GM19238 (cell line): Measurements from ENCODE around the gene COMMD4.
"Not testable (repeated sequence)": the region's sequence is repeated elsewhere in the genome, so short reads cannot be mapped to it uniquely, and the experiment has no call there.

Experiments used
- DNase-seq: peaks from one replicate; pipeline ENCODE4 v3.0.0; 2011; ENCODE audit warnings: low spot score; ENCODE audit not compliant: insufficient read length

COMMD4 gene

DNA sequence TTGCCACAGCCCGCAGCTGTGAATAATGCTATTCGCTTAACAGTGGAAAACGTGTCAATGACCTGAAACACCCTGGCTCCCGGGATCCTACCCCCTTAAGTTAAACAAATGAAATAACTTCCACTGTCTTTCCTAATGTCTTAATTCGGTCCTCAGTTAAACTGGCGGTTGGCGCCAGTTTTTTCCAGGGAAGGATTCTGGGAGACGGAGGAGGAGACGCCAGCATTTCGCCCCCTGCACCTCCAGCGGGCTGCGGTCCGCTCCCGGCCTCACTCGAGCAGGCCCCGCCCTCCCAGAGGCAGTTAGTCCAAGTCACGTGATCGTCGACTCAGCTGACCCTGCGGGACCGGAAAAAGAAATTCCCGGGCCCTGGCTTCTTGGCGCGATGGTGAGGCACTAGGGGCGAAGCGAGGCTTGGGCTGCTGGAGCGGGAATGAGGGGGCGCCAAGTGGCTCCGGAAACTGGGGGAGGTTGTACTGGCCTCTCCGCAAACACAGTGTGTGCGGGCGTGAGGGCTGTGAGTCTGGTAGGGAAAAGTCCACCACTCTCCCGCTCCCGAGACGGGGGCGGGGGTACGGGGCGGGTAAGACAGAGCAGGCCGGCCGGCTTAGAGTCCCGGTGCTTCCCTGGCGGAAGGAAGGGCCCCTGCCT, at the start of gene COMMD4:
COMMD4 (plus strand) TSS at position 359 of the 651 bp plus-strand sequence; CDS start at position 386, 27 bp downstream.
- peak; percentile 66 for DNase-seq

DNA sequence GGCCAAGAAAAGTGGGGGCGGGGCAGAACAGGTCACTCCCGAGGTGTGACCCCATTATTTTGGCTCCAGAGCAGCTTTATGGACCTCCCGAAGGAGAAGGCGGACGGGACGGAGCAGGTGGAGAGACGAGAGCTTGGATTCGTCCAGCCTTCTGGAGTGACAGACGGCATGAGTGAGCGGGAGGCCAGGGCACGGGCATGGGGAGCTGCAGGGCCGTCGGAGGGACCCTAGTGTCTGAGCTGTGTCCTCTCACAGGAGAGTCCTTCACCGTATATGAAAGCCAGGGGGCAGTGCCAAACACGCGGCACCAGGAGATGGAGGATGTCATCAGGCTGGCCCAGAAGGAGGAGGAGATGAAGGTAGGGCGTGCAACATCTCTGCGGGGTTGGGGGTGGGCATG, 42.2 kb upstream of the COMMD4 start:
- not testable (repeated sequence) for DNase-seq

DNA sequence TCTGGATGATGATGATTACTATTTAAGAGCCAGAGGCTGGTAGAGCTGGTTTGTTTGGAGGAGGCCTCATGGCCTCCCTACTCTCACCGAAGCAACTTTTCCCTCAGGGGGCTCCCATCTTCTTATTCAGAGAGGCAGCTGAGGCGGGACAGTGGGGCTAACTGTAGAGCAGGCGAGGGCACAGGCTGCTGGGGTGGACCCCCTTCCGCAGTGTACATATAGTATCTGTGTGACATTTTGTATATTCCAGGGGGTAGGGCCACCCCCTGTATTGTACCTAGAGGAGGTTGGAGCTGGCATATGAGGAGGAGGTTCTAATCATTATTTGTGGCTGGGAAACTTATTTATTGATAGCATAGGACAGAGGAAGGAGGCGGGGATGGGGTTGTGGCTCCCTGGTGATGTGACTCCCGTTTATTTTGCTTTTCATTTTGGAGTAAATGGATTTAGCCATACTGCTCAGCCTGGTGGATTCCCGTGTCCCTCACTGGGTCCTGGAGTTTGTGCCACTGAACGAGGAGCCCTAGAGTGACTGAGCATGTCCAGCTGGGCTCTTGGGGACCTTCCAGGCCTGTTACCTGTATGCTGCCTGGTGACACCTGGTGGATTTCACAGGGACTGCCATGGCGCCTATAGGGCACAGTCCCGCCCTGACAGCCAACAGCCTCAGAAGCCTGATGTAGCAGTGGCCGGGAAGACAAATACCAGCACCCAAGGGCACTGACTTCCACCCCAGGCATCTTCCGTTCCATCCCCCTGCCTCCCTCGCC, 37.1 kb upstream of the COMMD4 start:
- DNase-seq = not testable (repeated sequence)

DNA sequence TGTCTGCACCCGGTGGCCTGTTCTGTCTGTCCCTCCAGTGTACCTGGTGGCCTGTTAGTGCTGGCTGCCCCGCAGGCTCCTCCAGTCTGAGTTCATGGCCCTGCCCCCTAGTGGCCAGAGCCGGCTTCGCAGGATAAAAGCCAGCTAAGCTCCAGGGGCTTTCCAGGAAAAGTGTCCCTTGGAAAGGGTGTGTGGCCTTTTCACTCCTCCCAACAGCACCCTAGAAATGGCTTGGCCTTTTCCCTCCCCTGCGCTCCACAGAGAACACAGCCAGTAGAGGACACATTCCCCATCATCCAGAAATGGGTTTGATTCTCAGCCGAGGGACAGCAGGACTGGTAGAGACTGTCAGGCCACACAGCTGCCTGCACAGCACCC, 36.6 kb upstream of the COMMD4 start:
- DNase-seq = not testable (repeated sequence)

DNA sequence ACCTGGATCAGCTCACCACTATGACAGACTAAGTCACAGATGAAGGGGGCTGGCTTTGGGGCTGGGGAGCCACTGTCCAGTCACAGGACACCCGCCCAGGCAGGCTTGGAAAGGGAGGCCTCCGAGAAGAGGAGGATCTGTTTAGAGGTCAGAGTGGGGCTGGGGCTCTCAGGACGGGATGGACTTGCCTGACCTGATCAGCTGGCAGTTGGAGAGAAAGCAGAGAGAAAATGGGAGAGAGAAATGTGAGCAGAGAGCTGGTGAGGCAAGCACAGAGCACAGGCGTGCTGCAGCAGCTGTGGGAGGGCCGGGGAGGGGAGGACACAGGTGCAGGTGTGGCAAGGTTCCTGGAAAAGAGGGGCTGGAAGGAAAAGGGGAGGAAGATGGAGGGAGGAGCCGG, 35.8 kb upstream of the COMMD4 start:
- DNase-seq = not testable (repeated sequence)

DNA sequence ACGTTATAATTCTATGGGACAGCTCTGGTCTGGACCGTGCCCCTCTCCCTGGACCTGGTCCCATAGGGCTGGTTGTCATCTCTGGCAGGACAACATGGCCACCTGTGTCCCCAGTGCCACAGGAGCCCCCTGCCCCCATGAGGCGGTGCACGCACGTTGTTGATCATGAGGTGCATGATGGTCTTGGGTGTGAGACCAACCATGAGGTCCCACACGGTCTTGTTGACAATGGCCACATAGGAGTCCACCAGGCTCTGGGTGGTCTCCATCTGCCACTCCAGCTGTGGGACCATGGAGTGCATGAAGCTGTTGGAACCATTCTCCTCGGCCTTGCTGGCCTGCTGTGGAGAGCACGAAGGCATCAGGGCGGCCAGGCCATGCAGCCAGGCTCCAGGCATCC, 33.5 kb upstream of the COMMD4 start:
- no peak for DNase-seq

DNA sequence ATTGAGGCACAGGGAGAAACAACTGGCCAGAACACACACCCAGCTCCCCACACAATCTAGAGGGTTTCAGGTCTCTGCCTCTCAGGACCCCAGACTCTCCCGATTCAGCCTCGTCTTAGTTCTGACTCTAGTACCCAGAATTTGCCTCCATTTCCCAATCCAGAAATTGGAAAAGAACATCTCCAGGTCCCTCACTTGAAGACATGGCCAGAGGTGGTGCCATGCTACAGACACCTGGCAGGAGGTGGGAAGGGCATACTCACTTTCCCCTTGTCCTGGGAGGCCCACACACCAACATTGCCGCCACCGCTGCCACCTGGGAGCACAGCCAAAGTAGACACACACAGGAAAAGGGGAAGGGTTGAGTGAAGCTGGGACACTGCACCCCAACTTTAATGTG, 33.1 kb upstream of the COMMD4 start:
- not testable (repeated sequence) for DNase-seq

DNA sequence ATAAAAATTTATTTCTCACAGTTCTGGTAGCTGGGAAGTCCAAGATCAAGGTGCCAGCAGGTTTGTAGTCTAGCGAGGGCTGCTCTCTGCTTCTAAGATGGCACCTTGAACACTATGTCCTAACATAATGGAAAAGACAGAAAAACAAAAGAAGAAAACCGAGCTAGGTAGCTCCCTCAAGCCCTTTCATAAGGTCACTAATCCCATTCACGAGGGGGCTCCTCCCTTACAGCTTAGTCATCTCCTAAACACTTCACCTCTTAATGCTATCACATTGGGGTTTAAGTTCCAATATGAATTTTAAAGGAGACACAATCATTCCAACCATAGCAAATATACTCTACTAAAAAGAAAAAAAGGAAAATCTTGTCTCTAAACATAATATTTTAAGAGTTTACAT, 29.7 kb upstream of the COMMD4 start:
- DNase-seq = no peak

DNA sequence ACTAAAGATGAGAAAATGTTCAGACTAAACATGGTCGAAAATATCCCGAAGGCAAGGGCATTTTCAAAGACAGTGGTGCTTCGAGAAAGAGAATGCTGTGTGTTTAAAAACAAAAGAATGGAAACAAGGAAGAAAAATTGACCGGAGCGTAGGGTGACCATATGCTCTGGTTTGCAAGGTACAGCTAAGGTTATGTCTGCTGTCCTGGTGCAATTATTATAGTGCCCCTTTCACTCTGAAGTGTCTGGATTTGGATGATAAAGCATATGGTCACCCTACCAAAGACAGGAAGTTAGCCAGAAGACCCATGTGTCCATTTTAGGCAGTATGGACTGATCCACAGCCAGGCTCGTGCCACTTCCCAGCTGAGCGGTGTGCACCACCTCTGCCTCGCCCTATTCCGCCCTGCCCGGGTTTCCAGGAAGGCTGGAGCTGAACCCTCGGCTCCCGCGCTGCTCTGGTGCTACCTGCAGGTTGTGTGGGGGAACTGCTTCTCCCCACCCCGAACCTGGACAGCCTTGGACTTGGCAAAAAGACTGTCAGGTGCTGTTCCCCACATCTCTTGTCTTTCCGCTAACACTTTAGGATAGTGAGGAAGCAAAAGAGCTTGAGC, 28.0 kb upstream of the COMMD4 start:
- DNase-seq = peak; percentile 42

DNA sequence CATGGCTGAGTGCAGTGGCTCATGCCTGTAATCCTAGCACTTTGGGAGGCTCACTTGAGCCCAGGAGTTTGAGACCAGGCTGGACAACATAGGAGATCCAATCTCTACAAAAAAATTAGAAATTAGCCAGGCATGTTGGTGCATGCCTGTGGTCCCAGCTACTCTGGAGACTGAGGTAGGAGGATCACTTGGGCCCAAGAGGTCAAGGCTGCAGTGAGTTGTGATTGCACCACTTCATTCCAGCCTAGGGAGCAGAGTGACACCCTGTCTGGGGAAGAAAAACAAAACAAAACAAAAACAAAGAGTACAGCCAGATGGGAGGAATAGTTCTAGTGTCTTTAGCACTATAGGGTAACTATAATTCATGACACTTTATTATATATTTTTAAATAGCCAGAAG, 26.2 kb upstream of the COMMD4 start:
- no peak for DNase-seq

DNA sequence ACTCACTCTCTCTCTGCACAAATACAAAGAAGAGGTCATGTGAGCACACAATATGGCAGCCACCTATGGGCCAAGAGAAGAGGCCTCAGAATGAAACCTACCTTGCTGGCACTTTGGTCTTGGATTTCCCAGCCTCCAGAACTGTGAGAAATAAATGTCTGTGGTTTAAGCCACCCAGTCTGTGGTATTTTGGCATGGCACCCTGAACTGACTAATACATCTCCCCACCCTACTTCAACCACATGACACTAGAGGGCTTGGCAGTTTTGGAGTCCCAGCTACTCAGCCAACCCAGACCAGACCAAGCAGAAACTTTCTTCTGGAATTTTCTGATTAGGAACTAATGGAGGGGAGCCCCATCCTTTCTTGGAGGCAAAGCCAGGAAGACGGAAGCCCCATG, 23.3 kb upstream of the COMMD4 start:
- not testable (repeated sequence) for DNase-seq

DNA sequence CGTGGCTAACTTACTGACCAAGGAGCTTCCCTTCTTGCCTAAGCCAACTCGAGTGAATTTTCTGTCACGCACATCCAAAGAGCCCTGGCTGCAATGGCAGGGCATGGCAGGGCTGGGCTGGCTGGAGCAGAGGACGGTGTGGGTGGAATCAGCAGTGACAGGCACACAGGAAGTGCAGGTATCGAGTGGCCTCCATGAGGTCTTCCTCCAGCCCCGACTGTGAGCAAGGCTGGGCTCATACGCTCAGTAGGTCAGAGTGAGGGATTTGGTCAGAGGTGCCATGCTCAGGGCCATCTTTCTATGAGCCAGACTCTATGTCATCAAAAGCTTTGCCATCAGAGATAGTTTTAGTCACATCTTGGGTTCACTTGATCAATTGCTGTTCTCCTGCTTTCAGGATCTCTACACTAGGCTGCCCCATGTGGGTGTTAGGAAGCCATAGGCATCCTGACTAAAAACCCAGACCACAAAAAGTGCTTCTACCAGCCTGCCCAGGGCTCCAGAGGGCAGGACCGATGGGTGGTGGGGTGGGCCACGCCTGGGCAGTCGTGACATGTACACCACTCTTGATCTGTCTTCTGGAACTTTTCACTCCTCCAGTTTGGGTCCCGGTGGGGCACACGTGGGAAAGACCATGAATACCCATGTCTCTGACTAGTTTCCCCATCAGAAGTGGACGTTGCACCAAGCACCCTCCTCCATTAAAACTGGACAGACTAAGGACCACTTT, 22.6 kb upstream of the COMMD4 start:
- DNase-seq = no peak

DNA sequence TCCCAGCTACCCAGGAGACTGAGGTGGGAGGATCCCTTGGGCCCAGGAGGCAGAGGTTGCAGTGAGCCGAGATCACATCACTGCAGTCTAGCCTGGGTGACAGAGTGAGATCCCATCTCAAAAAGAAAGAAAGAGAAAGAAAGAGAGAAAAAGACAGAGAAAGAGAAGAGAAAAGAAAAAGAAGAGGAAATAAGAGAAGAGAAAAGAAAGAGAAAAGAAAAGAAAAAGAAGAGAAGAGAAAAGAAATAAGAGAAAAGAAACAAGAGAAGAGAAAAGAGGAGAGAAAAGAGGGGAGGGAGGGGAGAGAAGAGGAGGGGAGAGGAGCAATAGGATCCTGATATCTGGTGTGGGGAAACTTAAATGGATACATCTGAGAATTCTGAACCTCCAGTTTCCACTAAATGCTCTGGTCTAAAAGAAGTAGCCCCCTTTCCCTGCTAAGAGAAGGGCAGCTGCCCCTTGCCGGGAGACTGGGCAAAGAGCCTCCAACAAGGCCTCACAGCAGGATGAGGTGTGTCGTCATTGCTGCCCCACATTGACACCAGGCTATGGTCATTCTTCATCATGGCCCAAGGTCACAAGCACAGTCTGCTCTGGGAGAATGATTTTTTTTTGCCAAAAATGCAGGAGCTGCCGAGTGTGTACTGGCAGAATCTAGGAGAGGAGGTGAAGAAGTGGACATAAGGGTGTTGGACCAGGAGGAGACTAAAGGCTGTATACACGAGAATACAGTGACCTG, 21.1 kb upstream of the COMMD4 start:
- no peak for DNase-seq

DNA sequence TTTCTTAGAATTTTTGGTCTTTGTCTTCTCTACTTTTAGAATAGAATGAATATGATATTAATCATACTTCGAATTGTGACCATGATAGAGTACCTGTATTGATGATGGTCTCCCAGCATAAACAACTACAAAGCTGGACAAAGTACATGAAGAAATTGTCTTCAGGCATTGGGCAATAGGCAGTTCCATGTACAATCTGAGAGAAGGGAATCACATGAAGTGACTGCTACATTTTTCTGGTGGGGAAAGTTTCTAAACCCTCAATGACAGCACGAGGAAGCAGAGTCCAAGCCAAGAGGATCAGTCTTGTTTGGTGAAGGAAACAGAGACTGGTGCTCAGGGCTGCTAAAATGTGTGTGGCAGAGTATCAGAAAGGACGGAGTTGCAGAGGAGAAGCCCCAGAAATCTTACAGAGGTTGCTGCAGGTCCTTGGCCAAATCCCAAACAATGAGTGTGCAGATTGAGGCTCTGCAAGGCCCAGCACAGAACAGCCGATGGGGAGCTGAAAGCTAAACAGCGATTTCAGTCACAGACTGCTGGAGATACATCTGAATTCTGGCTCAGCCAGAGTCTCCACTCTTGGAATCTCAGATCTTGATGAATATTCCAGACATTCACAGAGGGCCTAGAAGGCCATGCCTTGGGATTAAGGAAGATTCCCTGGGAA, 16.5 kb upstream of the COMMD4 start:
- not testable (repeated sequence) for DNase-seq

DNA sequence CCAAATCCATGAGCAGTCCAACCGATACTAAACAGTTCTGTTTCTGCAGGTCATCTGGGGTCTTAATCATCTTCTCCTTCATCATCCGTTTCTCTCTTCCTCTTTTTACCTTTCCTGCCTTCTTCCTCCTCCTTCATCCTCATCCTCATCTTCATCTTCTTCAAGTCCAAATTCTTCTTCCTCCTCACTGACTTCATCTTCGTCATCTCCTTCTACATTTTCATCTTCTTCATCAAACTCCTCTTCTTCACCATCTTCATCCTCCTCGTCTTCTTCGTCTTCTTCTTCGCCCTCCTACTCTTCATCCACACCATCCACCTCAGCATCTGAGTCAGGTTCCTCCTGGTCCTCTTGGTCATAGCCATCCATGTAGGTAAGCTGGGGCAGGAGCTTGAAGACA, 14.2 kb upstream of the COMMD4 start:
- no peak for DNase-seq

DNA sequence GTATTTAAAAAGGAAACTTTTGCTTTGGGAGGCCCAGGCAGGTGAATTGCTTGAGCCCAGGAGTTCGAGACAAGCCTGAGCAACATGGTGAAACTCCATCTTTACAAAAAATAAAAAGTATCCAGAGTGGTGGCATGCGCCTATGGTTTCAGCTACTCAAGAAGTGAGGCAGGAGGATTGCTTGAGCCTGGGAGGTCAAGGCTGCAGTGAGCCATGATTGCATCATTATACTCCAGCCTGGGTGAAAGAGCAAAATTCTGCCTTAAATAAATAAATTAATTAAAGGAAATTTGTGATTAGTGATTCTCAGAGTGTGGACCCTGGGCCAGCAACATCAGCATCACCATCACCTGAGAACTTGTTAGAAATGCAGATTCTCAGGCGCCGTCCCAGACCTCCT, 9.9 kb upstream of the COMMD4 start:
- no peak for DNase-seq

DNA sequence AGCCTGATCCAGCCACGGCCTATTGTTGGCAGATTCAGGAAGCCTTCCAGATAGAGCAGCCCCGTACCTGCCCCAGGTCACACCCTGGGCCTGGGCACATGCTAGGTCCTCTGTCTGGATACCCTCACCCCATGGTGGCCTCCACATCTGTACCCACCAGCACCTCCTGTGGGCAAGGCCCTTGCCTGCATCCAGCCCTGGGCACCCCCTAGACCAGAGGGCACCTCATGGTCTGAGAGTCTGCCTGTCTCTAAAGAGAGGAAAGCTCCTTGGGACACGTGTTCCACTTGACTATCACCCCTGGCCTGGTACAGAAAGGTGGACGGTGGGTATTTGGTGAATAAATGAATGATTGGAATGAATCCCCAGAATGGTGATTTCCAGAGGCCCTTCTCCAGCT, 8.9 kb upstream of the COMMD4 start:
- DNase-seq = no peak

DNA sequence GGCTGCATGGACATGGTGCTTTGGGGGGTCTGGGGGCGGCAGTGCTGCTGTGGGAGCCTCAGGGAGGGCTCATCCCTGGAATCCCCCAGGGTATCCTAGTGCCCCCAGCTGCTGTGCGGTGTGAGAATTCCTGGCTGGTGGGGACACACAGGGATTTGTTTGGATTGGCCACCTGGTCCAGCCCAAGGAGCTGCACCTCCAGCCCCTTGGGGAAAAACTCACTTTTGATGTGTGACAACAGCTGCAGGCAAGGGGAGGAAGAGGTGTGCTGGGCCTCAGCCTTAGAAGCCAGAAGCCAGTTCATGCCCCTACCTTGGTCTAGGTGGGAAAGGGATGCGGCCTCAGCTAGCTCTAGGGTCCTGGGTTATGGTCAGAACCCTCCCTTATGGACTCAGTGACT, 8.4 kb upstream of the COMMD4 start:
- DNase-seq = no peak

DNA sequence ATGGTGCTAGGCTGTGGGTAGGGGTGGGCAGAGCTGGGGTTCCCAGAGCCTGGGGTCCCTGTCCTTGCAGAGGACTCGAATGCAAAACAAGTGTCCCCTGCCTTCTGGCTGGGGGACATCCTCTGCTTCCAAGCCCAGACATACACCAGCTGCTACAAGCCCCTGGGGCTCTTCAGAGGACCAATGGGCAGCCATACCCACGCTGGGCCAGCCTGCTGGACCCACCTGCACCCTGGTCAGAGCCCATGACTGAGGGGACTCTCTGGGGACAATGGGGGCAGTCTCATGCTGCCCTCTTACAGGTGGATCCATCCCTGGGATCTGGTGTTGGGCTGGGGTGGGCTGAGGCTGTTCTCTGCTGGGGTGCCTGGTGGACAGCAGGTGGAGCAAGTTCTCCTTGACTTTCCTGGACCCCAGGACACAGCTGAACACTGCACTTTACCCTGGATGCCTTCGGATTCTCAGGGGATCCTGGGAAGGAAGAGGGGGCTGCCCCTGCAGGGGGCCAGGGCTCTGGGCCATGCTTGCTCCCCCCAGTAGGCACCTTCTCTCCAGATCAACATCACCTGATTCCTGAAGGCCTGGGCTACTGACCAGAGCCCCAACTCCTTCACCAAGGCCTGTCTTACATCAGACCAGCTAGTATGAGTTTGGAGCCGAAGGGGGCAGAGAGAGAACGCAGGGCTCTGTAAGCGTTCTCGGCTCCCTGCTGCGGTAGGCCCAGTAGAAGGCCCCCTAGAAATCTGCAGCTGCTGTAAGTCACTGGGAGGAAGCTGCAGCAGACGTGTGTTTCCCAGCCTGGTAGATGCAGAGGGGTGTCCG, 7.2 kb upstream of the COMMD4 start:
- no peak for DNase-seq

DNA sequence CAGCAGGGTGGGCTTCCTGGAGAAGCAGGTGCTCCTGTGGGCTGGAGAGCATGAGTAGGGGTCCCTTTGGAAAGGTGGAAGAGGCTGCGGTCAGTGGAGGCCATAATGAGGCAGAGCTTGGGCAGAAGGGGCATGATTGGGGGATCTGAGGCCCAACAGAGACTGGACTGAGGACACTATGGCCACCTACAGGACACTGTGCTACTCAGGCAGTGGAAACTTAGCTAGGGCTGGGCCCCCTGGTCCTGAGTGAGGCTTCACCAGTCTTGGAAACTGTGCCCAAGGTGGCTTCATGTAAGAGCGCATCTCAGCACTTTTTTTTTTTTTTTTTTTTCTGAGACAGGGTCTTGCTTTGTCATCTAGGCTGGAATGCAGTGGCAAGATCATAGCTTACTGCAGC, 6.3 kb upstream of the COMMD4 start:
- no peak for DNase-seq
